ENCODE measurements around the gene CCL24.

DNA sequence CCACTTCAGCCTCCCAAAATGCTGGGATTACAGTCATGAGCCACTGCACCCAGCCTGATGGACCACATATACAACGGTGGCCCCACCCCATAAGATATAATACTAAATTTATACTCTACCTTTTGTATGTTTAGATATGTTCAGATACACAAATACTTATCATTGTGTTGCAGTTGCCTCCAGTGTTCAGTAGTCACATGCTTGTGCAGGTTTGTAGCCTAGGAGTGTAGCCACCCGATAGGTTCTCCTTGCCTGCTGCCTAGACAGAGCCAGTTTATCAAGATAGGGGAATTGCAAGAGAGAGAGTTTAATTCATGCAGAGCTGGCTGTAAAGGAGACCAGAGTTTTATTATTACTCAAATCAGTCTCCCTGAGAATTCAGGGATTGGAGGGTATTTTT lies 9.6 kb downstream of the CCL24 start:
- no peak for TF ChIP-seq GATA2 (IDR thresholded peaks at IDR 0.05; ENCODE audit: low read depth, low read length)
- TF ChIP-seq GATA3 (IDR thresholded peaks at IDR 0.05; ENCODE audit: low read depth, low read length) = no peak

Measured in SH-SY5Y (cell line).